COLO829 (cell line): ENCODE data around the gene RCE1.
A peak's percentile ranks its signal among the peaks of the same experiment; 100 is the strongest.

ENCODE experiments used
- DNase-seq: peaks from one replicate; pipeline ENCODE4 v3.0.0; 2012; ENCODE audit warnings: low spot score

The RCE1 gene

GRCh38 chr11:66845143-66845875, 2.1 kb downstream of the RCE1 start:
- DNase-seq, result no peak

- DNase-seq, result no peak
These were observed 2.6 kb downstream of the RCE1 start for GRCh38 chr11:66845876-66846212.

- DNase-seq, result no peak
These were observed 3.4 kb downstream of the RCE1 start for GRCh38 chr11:66846671-66847091.

- DNase-seq, result no peak
These were observed 4.4 kb downstream of the RCE1 start for GRCh38 chr11:66847461-66848232.

- no peak for DNase-seq
These were observed 5.6 kb downstream of the RCE1 start for GRCh38 chr11:66848671-66849500.

GRCh38 chr11:66849501-66850234, 6.4 kb downstream of the RCE1 start:
- no peak for DNase-seq

GRCh38 chr11:66850235-66850587, 7.0 kb downstream of the RCE1 start:
- DNase-seq, result no peak

- DNase-seq, result no peak
These were observed 7.5 kb downstream of the RCE1 start for GRCh38 chr11:66850588-66851238.

GRCh38 chr11:66851239-66851596, 8.0 kb downstream of the RCE1 start:
- no peak for DNase-seq

- no peak for DNase-seq
These were observed 8.6 kb downstream of the RCE1 start for GRCh38 chr11:66851698-66852465.

- no peak for DNase-seq
These were observed 9.4 kb downstream of the RCE1 start for GRCh38 chr11:66852466-66853241.

- DNase-seq, result no peak
These were observed 10.3 kb downstream of the RCE1 start for GRCh38 chr11:66853242-66854229.

- DNase-seq, result no peak
These were observed 11.0 kb downstream of the RCE1 start for GRCh38 chr11:66854231-66854661.

GRCh38 chr11:66854729-66855211, 11.5 kb downstream of the RCE1 start:
- DNase-seq, result no peak

- DNase-seq, result peak; percentile 86
These were observed 12.6 kb downstream of the RCE1 start for GRCh38 chr11:66855574-66856495.

GRCh38 chr11:66856496-66857233, 13.4 kb downstream of the RCE1 start, which contains the start of gene LRFN4:
TSS of gene LRFN4 (plus strand) at chr11:66857064. CDS start at chr11:66857745, 681 bp downstream.
- DNase-seq, result no peak
